CD4-positive, alpha-beta T cell (primary cell): Measurements from ENCODE around the gene MASP2. TPM values are rescaled to one million over a fixed set of nuclear protein-coding genes. Genes with fewer than 3 reads are reported as not detected.

Source experiments
- ATAC-seq: fragments of 200-7000 bp; cut with Tn5 transposase; one replicate; pipeline ENCODE4 v1.10.0; 2022; ENCODE audit warnings: mild to moderate bottlenecking; ENCODE audit not compliant: poor library complexity
- CTCF ChIA-PET: fragments of 350-600 bp; sonication (Branson Sonifier 250); formaldehyde crosslinking; loops from one replicate; lab custom pipeline; 2021; ENCODE audit warnings: antibody characterized with exemption, inconsistent platforms; lab: Charles Lee
- POLR2A ChIA-PET: fragments of 350-600 bp; sonication (Branson Sonifier 250); formaldehyde crosslinking; loops from one replicate; lab custom pipeline; 2021; ENCODE audit warnings: antibody characterized with exemption, inconsistent platforms; lab: Charles Lee
- DNase-seq, 14 experiments: peaks; one replicate each; pipeline ENCODE4 v3.0.0-alpha.2; 2013 to 2020; ENCODE audit warnings: mixed read lengths in 2 of 14
- H3K27ac ChIP-seq, 2 donors: one replicate each; pipeline versions ENCODE4 v1.5.1 to v1.7.0; 2013; ENCODE audit warnings: low read length in 2 of 2, low read depth in 1 of 2, mild to moderate bottlenecking in 1 of 2
- H3K27me3 ChIP-seq, 2 experiments: 1 replicate in 1 of 2; 2 replicates in 1 of 2; pipeline versions ENCODE4 v1.6.1 to v1.7.0; 2013; ENCODE audit warnings: low read length in 2 of 2, control low read depth in 1 of 2, mild to moderate bottlenecking in 1 of 2, moderate library complexity in 1 of 2; ENCODE audit not compliant: insufficient read depth in 2 of 2, control insufficient read depth in 1 of 2
- H3K36me3 ChIP-seq: one replicate; pipeline ENCODE4 v1.6.1; 2013; ENCODE audit warnings: low read length, control low read depth; ENCODE audit not compliant: insufficient read depth
- H3K4me1 ChIP-seq: one replicate; pipeline ENCODE4 v1.6.1; 2013; ENCODE audit warnings: low read length, control low read depth; ENCODE audit not compliant: insufficient read depth
- H3K4me3 ChIP-seq: one replicate; pipeline ENCODE4 v1.5.1; 2013; ENCODE audit warnings: mild to moderate bottlenecking, low read length, moderate library complexity
- H3K9me3 ChIP-seq, 2 experiments: 1 replicate in 1 of 2; 2 replicates in 1 of 2; pipeline versions ENCODE4 v1.6.1 to v1.7.0; 2013; ENCODE audit warnings: low read length in 2 of 2, mild to moderate bottlenecking in 2 of 2, control low read depth in 1 of 2, moderate library complexity in 1 of 2; ENCODE audit not compliant: control insufficient read depth in 1 of 2, insufficient read depth in 1 of 2
- H3K27ac Mint-ChIP-seq: one replicate; pipeline ENCODE4 v1.8.0; 2020; ENCODE audit warnings: mixed read lengths
- H3K27me3 Mint-ChIP-seq: one replicate; pipeline ENCODE4 v1.8.0; 2021; ENCODE audit warnings: mixed read lengths
- H3K36me3 Mint-ChIP-seq: one replicate; pipeline ENCODE4 v1.8.0; 2021; ENCODE audit warnings: low read depth, mixed read lengths
- H3K4me1 Mint-ChIP-seq: one replicate; pipeline ENCODE4 v1.8.0; 2021; ENCODE audit warnings: low read depth, mixed read lengths
- H3K4me3 Mint-ChIP-seq: one replicate; pipeline ENCODE4 v1.8.0; 2020; ENCODE audit warnings: mild to moderate bottlenecking, mixed read lengths
- H3K9me3 Mint-ChIP-seq: one replicate; pipeline ENCODE4 v1.8.0; 2020; ENCODE audit warnings: mixed read lengths
- CTCF ChIP-seq: fragments of 200-600 bp; IDR thresholded peaks from one replicate; pipeline ENCODE4 v1.8.0; 2022; ENCODE audit warnings: antibody characterized with exemption, mild to moderate bottlenecking
- intact Hi-C, 2 experiments: fragments of 100-400 bp; cut with DNase I in 1 of 2; cut with micrococcal nuclease in 1 of 2; formaldehyde crosslinking; loops; one replicate each; pipeline versions ENCODE4 v1.15.1 to v1.9.0; 2023 to 2025; cut with DNase I, micrococcal nuclease
- total RNA-seq, 174 experiments: library from RNA in 2 of 174; stranded (reverse) in 2 of 174; gene quantifications; one replicate each; pipeline ENCODE4 v1.2.3 and lab custom pipeline; 2021 to 2026

Gene MASP2
- total RNA-seq, 2 experiments from 2014 or later, result 0.27 to 0.53 TPM

DNA sequence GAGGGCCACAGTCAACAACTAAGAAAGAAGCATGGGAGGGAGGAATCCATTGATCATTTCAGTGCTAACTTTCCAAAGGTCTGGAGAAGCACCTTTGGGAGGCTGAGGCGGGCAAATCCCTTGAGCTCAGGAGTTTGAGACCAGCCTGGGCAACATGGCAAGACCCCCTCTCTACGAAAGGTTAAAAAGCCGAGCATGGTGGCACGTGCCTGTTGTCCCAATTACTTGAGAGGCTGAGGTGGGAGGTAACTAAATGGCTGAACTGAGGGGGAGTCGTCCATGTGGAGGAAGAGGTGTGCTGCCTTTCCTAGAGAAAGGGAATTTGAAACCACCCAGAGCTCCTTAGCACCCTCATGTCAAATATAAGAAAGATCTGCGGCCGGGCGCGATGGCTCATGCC, 16.2 kb downstream of the MASP2 start:
- no peak for ATAC-seq
- H3K9me3 ChIP-seq, result no peaks in the 10 kb centered on the region
- H3K27me3 Mint-ChIP-seq, result no peaks in the 10 kb centered on the region
- no peaks in the 10 kb centered on the region for H3K27me3 ChIP-seq
- no peak overlapping the region for H3K4me3 ChIP-seq
- H3K4me3 Mint-ChIP-seq, result no peak overlapping the region
- H3K9me3 Mint-ChIP-seq, result no peaks in the 10 kb centered on the region
- H3K4me1 Mint-ChIP-seq, result peaks cover 16% of the 10 kb centered on the region
- CTCF ChIA-PET, result no interaction called here
- H3K36me3 Mint-ChIP-seq, result peaks cover 39% of the 10 kb centered on the region
- peaks cover 20% of the 10 kb centered on the region for H3K36me3 ChIP-seq
- no peak for DNase-seq
- no peaks in the 10 kb centered on the region for H3K4me1 ChIP-seq
- intact Hi-C loops, result no loop called here
- no peak overlapping the region for H3K27ac ChIP-seq
- POLR2A ChIA-PET, result interaction anchor here (0.8 to 1.5 kb wide), 3 partner anchors 18 to 68 kb away, joined by 3 to 6 read pairs (median 4); partner anchors contain the start of genes EXOSC10, SRM and TARDBP
- no peak for TF ChIP-seq CTCF
- H3K27ac Mint-ChIP-seq, result no peak overlapping the region

GRCh38 chr1:11028018-11028417, 19.0 kb downstream of the MASP2 start:
- H3K4me1 Mint-ChIP-seq, result peaks cover 27% of the 10 kb centered on the region

DNA sequence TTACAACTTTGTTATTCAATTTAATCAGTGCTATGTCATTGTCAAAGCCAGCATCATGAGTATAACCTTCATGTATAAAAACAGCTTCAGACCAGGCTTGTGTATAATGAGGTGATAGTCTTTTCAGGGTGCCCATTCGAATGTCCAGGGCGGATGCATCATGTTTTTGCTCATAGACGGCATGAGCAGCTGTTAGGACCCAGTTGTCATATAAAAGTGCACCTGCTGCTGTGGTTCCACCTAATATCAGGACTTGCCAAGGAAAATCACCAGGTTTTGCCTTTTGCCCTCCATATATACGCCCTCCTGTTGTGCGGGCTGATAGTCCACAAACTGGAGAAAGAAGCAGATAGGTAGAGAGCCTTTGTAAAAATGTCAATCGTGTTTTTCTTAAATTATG, 19.7 kb downstream of the MASP2 start:
- ATAC-seq, result no peak
- no peak overlapping the region for H3K27ac ChIP-seq
- CTCF ChIA-PET, result interaction anchor here (0.6 kb wide), 1 partner anchor 11 kb away, joined by 3 read pairs; no protein-coding TSS in a partner anchor
- intact Hi-C loops, result no loop called here
- POLR2A ChIA-PET, result interaction anchor here (0.7 kb wide), 1 partner anchor 10 kb away, joined by 3 read pairs; no protein-coding TSS in a partner anchor
- H3K9me3 ChIP-seq, result no peaks in the 10 kb centered on the region
- Mint-ChIP-seq H3K4me1 (peaks cover 31% of the 10 kb centered on the region), H3K36me3 (peaks cover 73% of the 10 kb centered on the region), H3K27me3 (no peaks in the 10 kb centered on the region), H3K27ac (no peak overlapping the region), H3K4me3 (no peak overlapping the region), H3K9me3 (no peaks in the 10 kb centered on the region)
- H3K27me3 ChIP-seq, result no peaks in the 10 kb centered on the region
- TF ChIP-seq CTCF, result no peak
- H3K4me1 ChIP-seq, result no peaks in the 10 kb centered on the region
- H3K36me3 ChIP-seq, result peaks cover 49% of the 10 kb centered on the region
- DNase-seq, result no peak
- no peak overlapping the region for H3K4me3 ChIP-seq

More at GRCh38 chr1:11028018-11028417, 19.0 kb downstream of the MASP2 start:
- H3K9me3 ChIP-seq, result no peaks in the 10 kb centered on the region
- no peaks in the 10 kb centered on the region for H3K27me3 ChIP-seq
- ChIA-PET POLR2A (no interaction called here), CTCF (no interaction called here)
- no peaks in the 10 kb centered on the region for H3K4me1 ChIP-seq
- TF ChIP-seq CTCF, result no peak
- no peak for DNase-seq
- intact Hi-C loops, result no loop called here
- H3K36me3 ChIP-seq, result peaks cover 43% of the 10 kb centered on the region
- Mint-ChIP-seq H3K9me3 (no peaks in the 10 kb centered on the region), H3K27me3 (no peaks in the 10 kb centered on the region), H3K27ac (no peak overlapping the region), H3K36me3 (peaks cover 66% of the 10 kb centered on the region), H3K4me3 (no peak overlapping the region)
- H3K4me3 ChIP-seq, result no peak overlapping the region
- no peak for ATAC-seq
- no peak overlapping the region for H3K27ac ChIP-seq
